Spleen (tissue), 11 donors: ENCODE results near the gene MAP3K5. TPM values are rescaled to one million over a fixed set of nuclear protein-coding genes. Genes with fewer than 3 reads are reported as not detected.

Source experiments
- DNase-seq: peaks from one replicate; pipeline ENCODE4 v3.0.0-alpha.2; 2020
- H3K27ac ChIP-seq, 8 donors: fragments of 200-600 bp; sonication (generic) in 7 of 8; 1 replicate in 4 of 8; 2 replicates in 4 of 8; pipeline versions ENCODE4 v1.5.0 to v1.8.0; 2016 to 2021; ENCODE audit warnings: inconsistent platforms in 4 of 8, mild to moderate bottlenecking in 4 of 8, moderate library complexity in 1 of 8
- H3K27me3 ChIP-seq, 7 donors: fragments of 200-600 bp; sonication (generic) in 6 of 7; replicated peaks in 1 of 7; 1 replicate in 4 of 7; 2 replicates in 3 of 7; pipeline versions ENCODE4 v1.5.0 to v1.8.0; 2016 to 2021; ENCODE audit warnings: inconsistent platforms in 3 of 7, mild to moderate bottlenecking in 1 of 7
- H3K36me3 ChIP-seq, 6 donors: fragments of 200-600 bp; sonication (generic) in 5 of 6; 1 replicate in 4 of 6; 2 replicates in 2 of 6; pipeline versions ENCODE4 v1.5.0 to v1.8.0; 2016 to 2021; ENCODE audit warnings: inconsistent platforms in 2 of 6
- H3K4me1 ChIP-seq, 6 donors: fragments of 200-600 bp; sonication (generic) in 5 of 6; 1 replicate in 3 of 6; 2 replicates in 3 of 6; pipeline versions ENCODE4 v1.5.0 to v1.8.0; 2016 to 2021; ENCODE audit warnings: inconsistent platforms in 3 of 6
- H3K4me3 ChIP-seq, 8 donors: fragments of 200-600 bp; sonication (generic) in 7 of 8; 1 replicate in 4 of 8; 2 replicates in 4 of 8; pipeline versions ENCODE4 v1.5.0 to v1.8.0; 2016 to 2021; ENCODE audit warnings: inconsistent platforms in 4 of 8, mild to moderate bottlenecking in 4 of 8, moderate library complexity in 2 of 8
- H3K9me3 ChIP-seq, 8 donors: fragments of 200-600 bp; sonication (generic) in 7 of 8; 1 replicate in 4 of 8; 2 replicates in 4 of 8; pipeline versions ENCODE4 v1.5.0 to v1.8.0; 2016 to 2021; ENCODE audit warnings: inconsistent platforms in 4 of 8
- CTCF ChIP-seq, 11 experiments: fragments of 200-600 bp in 7 of 11; fragments of 450-650 bp in 4 of 11; sonication (generic) in 4 of 11; IDR thresholded peaks in 8 of 11; conservative IDR thresholded peaks in 3 of 11; 1 replicate in 7 of 11; 2 replicates in 4 of 11; pipeline versions ENCODE4 v1.4.0 to v1.8.0; 2016 to 2021; ENCODE audit warnings: antibody characterized with exemption in 11 of 11, inconsistent platforms in 4 of 11, mild to moderate bottlenecking in 1 of 11
- POLR2A ChIP-seq, 3 donors: fragments of 450-650 bp; IDR thresholded peaks; one replicate each; pipeline ENCODE4 v1.5.1; 2017; ENCODE audit warnings: antibody characterized with exemption in 3 of 3, mild to moderate bottlenecking in 1 of 3
- POLR2AphosphoS5 ChIP-seq, 3 donors: sonication (generic); formaldehyde crosslinking; IDR thresholded peaks; one replicate each; pipeline ENCODE4 v1.5.1; 2017; ENCODE audit warnings: antibody characterized with exemption in 3 of 3
- WGBS, 5 donors: extraction: QIAGEN DNeasy Blood & Tissue Kit in 3 of 5; methylation state at CpG; one replicate each; pipeline versions ENCODE4 v1.1.5 to v1.1.7; 2013 to 2018; 5-methylcytosine and 5-hydroxymethylcytosine counted together
- intact Hi-C: fragments of 100-400 bp; cut with DNase I; formaldehyde crosslinking; loops from one replicate; pipeline ENCODE4 v1.15.0; 2023; ENCODE audit warnings: low total_unique reads
- polyA plus RNA-seq, 3 donors: library from polyadenylated mRNA; stranded (reverse); fragments of 200-250 nt; gene quantifications; one replicate each; pipeline ENCODE4 v1.2.1, GENCODE V29; 2013
- total RNA-seq, 7 donors: library from RNA; depleted of rRNA in 3 of 7; stranded (reverse); fragments of >200 nt in 3 of 7; fragmentation: NEBNext Ultra II Directional in 4 of 7; extraction: Animal tissue kit (Norgen Biotek cat#: 25700) in 4 of 7; gene quantifications; one replicate each; pipeline versions ENCODE4 v1.1.0 to v1.2.1, GENCODE V29; 2016 to 2021
- donor health status: healthy with polysubstance abuse.
- donor health status: DM: no; HTN: no; CAD: no; lungs with moderate emphysema.
- donor health status: DM: no; HTN: no; CAD: no.
- donor health status: Bipolar disorder and iron deficiency.
- donor health status: healthy.
- donor health status: DM: no; HTN: no; CAD: no.
- donor health status: DM: yes; HTN: yes; CAD: no.

The MAP3K5 gene
- total and polyA plus RNA-seq, 10 donors = 7.2 to 55.0 (median 33.2) TPM

GRCh38 chr6:136739501-136739900, 52.8 kb downstream of the MAP3K5 start:
- Histone ChIP-seq H3K4me3 (no peak overlapping the region), H3K9me3 (no peaks in the 10 kb centered on the region), H3K27ac (peak overlapping the region in 5 of 8 donors; percentile 18 to 74 (median 66)), H3K36me3 (no peaks in the 10 kb centered on the region), H3K27me3 (no peaks in the 10 kb centered on the region), H3K4me1 (peaks cover 5 to 91% (median 40%) of the 10 kb centered on the region in 6 donors)
- TF ChIP-seq CTCF (IDR thresholded peaks at IDR 0.05 in 8 of 11, conservative IDR thresholded peaks at IDR 0.05 in 3 of 11) (peak in 1 of 11 experiments; percentile 13), POLR2AphosphoS5 (IDR thresholded peaks at IDR 0.05) (no peak)
- no peak for DNase-seq
- intact Hi-C loops = no loop called here
- 59 to 70% (median 63%) methylated on average over 3 of the region's 3 CpGs for WGBS, 5 donors

- no peaks in the 10 kb centered on the region for H3K27me3 ChIP-seq
- peak overlapping the region in 4 of 8 donors; percentile 56 to 74 (median 66) for H3K27ac ChIP-seq
- no peaks in the 10 kb centered on the region for H3K36me3 ChIP-seq
- TF ChIP-seq POLR2A (IDR thresholded peaks at IDR 0.05) (no peak), CTCF (IDR thresholded peaks at IDR 0.05 in 8 of 11, conservative IDR thresholded peaks at IDR 0.05 in 3 of 11) (no peak), POLR2AphosphoS5 (IDR thresholded peaks at IDR 0.05) (no peak)
- intact Hi-C loops = no loop called here
- H3K4me3 ChIP-seq = no peak overlapping the region
- no peak for DNase-seq
- WGBS, 5 donors = 89 to 97% (median 94%) methylated on average over 4 of the region's 4 CpGs
- H3K9me3 ChIP-seq = no peaks in the 10 kb centered on the region
- peaks cover 5 to 87% (median 35%) of the 10 kb centered on the region in 6 donors for H3K4me1 ChIP-seq
Measured at GRCh38 chr6:136739071-136739470, 53.2 kb downstream of the MAP3K5 start.

GRCh38 chr6:136738692-136739057, 53.6 kb downstream of the MAP3K5 start:
- no peak for DNase-seq
- Histone ChIP-seq H3K36me3 (no peaks in the 10 kb centered on the region), H3K4me3 (no peak overlapping the region), H3K4me1 (peaks cover 5 to 83% (median 33%) of the 10 kb centered on the region in 6 donors), H3K27ac (peak overlapping the region in 6 of 8 donors; percentile 11 to 74 (median 61)), H3K27me3 (no peaks in the 10 kb centered on the region), H3K9me3 (no peaks in the 10 kb centered on the region)
- intact Hi-C loops = no loop called here
- TF ChIP-seq POLR2AphosphoS5 (IDR thresholded peaks at IDR 0.05) = no peak
- TF ChIP-seq CTCF (IDR thresholded peaks at IDR 0.05 in 8 of 11, conservative IDR thresholded peaks at IDR 0.05 in 3 of 11) = no peak
- no peak for TF ChIP-seq POLR2A (IDR thresholded peaks at IDR 0.05)
- WGBS, 5 donors = 76 to 93% (median 88%) methylated on average over 6 of the region's 6 CpGs

GRCh38 chr6:136737871-136738691, 54.2 kb downstream of the MAP3K5 start:
- Histone ChIP-seq H3K9me3 (no peaks in the 10 kb centered on the region), H3K36me3 (no peaks in the 10 kb centered on the region), H3K27ac (peak overlapping the region in 7 of 8 donors; percentile 11 to 74 (median 56)), H3K27me3 (no peaks in the 10 kb centered on the region), H3K4me3 (peak overlapping the region in 1 of 8 donors; percentile 21), H3K4me1 (peaks cover 5 to 81% (median 33%) of the 10 kb centered on the region in 6 donors)
- intact Hi-C loops = no loop called here
- TF ChIP-seq CTCF (IDR thresholded peaks at IDR 0.05 in 8 of 11, conservative IDR thresholded peaks at IDR 0.05 in 3 of 11) (no peak), POLR2AphosphoS5 (IDR thresholded peaks at IDR 0.05) (peak in 1 of 3 donors; percentile 26)
- DNase-seq = no peak
- WGBS, 5 donors = 37 to 56% (median 47%) methylated on average over 9 of the region's 9 CpGs
